ENCODE results near the gene SPAG8.

DNA sequence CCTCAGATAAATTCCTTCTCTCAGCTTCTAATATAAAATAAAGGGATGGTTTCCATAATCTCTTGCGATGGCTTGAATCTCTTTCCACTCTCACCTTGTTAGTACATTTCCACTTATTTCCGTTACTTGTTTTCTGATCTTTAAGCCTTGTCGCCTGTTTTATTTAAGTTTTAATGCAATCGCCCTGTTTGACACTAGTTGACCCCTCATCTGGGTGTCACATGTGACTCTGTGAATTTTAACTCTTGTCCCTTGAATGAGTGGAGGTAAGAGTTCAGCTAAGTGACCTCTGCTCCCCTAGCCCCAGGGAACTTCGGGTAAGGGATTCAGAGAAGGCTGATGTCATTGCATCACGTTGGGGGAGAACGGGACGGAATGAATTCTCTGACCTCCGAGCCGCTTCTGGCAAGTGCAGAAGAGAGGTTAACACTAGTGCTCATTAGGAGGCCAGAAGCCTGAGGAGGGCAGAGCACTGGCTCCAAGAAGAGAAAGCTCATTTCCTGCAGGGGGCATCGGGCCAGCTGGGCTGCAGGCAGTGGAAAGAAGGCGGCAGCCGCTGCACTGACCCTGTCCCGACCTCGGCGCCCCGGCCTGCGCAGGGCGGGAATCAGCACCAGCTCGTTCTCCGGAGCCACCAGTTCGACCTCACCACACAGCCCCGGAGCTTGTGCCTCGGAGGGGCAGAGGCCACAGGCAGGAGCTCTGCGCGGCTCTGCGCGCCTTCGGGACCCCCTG lies 2.2 kb upstream of the SPAG8 start:
- TF ChIP-seq, protein P1, sequence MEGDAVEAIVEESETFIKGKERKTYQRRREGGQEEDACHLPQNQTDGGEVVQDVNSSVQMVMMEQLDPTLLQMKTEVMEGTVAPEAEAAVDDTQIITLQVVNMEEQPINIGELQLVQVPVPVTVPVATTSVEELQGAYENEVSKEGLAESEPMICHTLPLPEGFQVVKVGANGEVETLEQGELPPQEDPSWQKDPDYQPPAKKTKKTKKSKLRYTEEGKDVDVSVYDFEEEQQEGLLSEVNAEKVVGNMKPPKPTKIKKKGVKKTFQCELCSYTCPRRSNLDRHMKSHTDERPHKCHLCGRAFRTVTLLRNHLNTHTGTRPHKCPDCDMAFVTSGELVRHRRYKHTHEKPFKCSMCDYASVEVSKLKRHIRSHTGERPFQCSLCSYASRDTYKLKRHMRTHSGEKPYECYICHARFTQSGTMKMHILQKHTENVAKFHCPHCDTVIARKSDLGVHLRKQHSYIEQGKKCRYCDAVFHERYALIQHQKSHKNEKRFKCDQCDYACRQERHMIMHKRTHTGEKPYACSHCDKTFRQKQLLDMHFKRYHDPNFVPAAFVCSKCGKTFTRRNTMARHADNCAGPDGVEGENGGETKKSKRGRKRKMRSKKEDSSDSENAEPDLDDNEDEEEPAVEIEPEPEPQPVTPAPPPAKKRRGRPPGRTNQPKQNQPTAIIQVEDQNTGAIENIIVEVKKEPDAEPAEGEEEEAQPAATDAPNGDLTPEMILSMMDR (conservative IDR thresholded peaks at IDR 0.05; ENCODE audit: low read depth, low read length) = peak; percentile 33; the same call in 1 of the 2 replicates
- TF ChIP-seq EZH2phosphoT487 (IDR thresholded peaks at IDR 0.05; ENCODE audit: borderline replicate concordance, low read length) (no peak), EZH2 (IDR thresholded peaks at IDR 0.05; ENCODE audit: low read length, unreplicated experiment) (no peak)

Measured in PC-3 (cell line).